GM10248 (cell line): Measurements from ENCODE around the gene STEAP1.
"Not testable (repeated sequence)": the region's sequence is repeated elsewhere in the genome, so short reads cannot be mapped to it uniquely, and the experiment has no call there.

Experiments
- CTCF ChIA-PET: fragments of 300-600 bp; sonication (Branson Sonifier 250); formaldehyde crosslinking; extraction: SDS; loops from one replicate; lab custom pipeline; 2021; ENCODE audit warnings: antibody characterized with exemption; lab: Yijun Ruan, JAX
- POLR2A ChIA-PET: fragments of 350-650 bp; sonication (Branson Sonifier 250); formaldehyde crosslinking; extraction: SDS; loops from one replicate; lab custom pipeline; 2020; ENCODE audit warnings: antibody characterized with exemption; lab: Yijun Ruan, JAX
- DNase-seq: peaks from one replicate; pipeline ENCODE4 v3.0.0; 2012; ENCODE audit errors: extremely low spot score
- TF ChIP-seq, protein P1 (sequence below): IDR thresholded peaks from 2 replicates; pipeline ENCODE4 v1.5.1; 2012; ENCODE audit warnings: mild to moderate bottlenecking, low read depth; ENCODE audit errors: extremely low read depth, missing control alignments, control extremely low read depth

The STEAP1 gene

DNA sequence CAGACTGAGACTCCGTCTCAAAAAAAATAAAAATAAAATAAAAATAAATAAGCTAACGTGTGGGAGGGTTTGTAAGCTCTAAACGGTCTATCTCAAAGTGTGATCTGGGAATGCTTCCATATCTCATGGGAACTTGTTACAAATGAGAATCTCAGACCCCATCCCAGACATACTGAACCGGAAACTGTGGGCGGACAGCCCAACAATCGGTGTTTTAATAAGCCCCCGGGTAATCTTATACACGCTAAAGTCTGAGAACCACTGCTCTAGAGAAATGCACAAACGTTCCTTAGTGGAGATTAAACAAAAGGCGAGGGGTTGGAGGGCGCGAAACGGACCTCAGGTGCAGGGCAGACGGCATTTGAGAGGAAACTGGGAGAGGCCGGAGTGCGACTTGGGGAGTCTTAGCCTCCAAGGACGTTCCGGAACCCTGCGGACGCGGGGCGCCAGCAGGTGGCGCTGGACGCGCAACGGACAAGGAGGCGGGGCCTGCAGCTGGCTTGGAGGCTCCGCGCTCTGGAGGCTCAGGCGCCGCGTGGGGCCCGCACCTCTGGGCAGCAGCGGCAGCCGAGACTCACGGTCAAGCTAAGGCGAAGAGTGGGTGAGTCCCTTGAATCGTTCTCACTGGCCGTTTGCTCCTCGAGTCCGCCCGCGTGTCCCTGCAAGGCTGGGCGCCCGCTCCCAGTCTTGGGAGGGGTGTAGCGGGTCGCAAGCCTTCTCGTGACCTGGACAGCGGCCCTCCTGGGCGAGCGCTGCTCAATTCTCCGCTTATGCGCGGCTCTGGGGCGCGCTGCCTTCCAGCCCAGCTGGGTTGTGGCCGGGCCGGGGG lies at the start of gene STEAP1:
TSS of gene STEAP1 (plus strand) at position 527 of the 829 bp plus-strand sequence. CDS start 5,320 bp downstream, outside the sequence.
- peak; percentile 81 for DNase-seq
- CTCF ChIA-PET, result interaction anchor here (0.9 to 5.1 kb wide), 30 partner anchors 9 to 1911 kb away, joined by 3 to 78 read pairs (median 4); partner anchors contain the start of gene STEAP2
- TF ChIP-seq, protein P1, sequence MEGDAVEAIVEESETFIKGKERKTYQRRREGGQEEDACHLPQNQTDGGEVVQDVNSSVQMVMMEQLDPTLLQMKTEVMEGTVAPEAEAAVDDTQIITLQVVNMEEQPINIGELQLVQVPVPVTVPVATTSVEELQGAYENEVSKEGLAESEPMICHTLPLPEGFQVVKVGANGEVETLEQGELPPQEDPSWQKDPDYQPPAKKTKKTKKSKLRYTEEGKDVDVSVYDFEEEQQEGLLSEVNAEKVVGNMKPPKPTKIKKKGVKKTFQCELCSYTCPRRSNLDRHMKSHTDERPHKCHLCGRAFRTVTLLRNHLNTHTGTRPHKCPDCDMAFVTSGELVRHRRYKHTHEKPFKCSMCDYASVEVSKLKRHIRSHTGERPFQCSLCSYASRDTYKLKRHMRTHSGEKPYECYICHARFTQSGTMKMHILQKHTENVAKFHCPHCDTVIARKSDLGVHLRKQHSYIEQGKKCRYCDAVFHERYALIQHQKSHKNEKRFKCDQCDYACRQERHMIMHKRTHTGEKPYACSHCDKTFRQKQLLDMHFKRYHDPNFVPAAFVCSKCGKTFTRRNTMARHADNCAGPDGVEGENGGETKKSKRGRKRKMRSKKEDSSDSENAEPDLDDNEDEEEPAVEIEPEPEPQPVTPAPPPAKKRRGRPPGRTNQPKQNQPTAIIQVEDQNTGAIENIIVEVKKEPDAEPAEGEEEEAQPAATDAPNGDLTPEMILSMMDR, result peak; percentile 89
- POLR2A ChIA-PET, result not testable (repeated sequence)

DNA sequence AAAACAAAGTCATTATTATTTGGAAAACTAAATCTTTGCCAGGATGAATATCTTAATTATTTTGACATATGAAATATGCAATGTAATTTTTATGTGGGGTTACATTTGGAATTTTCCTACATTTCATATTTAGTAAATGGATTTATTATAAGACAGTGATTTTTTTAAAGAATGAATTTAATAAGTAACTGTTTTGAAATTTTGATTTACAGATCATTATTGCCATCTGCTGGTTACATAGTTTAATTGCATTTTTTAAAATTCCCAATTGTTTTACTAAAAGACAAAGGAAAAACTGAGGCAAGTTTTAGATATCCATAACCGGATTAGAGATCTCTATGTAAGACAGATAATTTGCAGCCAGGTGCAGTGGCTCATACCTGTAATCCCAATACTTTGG lies 39.3 kb upstream of the STEAP1 start:
- POLR2A ChIA-PET, DNase-seq, CTCF ChIA-PET: not testable (repeated sequence)

DNA sequence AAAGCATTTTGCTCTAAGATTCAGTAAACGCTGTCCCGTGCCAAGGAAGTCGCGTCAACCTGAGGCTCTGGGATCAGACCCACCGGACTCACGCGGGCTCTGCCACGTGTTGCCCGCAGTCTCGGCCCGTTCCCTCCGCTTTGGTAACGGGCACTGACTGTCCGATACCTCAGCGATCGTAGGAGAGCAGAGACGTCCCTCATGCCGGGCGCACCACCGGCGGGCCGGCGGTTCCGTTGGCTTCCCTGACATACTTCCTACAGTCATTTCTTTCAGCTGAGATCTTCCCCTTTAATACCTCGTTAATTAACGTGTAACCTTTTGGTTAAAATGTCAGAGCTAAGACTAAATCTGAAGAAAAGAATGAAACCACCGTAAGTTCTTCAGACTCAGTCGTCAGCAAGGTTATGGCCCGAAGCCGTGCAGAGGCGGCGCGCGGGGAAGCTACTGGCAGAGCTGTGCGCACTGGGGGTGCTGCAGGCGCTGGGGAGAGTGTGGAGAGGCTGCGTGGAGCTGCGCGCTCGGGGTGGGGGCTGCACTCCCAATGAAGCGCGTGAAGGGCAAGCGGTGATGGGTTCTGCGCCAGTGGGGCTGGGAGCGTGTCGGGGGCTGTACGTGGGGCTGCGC lies 35.6 kb upstream of the STEAP1 start:
- POLR2A ChIA-PET, DNase-seq, CTCF ChIA-PET: not testable (repeated sequence)

DNA sequence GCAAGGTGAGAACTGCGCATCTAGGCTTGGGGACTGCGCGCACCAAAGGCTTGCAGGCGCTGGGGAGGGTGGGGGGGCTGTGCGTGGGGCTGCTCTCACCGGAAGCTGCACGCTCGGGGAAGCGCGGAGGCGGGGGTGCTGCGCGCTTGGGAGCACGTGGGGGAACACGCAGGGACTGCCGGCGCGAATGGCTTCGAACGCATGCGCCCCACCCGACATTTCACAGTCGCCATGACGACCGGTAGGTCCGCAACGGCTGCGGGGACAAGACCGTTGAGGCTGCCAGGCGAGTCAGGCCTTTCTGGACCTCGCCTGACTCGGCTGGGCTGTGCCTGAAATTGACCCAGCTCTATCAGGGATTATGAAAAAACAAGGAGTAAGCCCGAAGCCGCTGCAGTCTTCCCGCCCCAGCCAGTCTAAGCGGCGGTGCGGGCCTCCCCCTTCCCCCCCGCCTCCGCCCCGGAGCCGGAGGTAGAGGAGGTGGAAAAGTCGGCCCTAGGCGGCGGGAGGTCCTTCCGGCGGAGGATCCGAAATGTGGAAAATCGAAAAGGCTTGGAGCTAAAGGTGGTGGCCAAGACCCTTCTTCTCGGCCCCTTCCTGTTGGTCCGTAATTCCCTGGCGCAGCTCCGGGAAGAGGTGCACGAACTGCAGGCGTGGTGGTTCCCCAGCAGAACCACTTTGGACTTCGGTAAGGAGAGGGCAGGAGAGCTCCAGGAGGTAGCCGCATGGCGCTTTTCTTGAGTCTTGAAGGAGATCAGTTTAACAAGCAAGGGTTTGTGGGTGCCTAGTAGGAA lies 34.9 kb upstream of the STEAP1 start:
- no peak for DNase-seq
- ChIA-PET POLR2A (no interaction called here), CTCF (no interaction called here)
- TF ChIP-seq, protein P1, result no peak

DNA sequence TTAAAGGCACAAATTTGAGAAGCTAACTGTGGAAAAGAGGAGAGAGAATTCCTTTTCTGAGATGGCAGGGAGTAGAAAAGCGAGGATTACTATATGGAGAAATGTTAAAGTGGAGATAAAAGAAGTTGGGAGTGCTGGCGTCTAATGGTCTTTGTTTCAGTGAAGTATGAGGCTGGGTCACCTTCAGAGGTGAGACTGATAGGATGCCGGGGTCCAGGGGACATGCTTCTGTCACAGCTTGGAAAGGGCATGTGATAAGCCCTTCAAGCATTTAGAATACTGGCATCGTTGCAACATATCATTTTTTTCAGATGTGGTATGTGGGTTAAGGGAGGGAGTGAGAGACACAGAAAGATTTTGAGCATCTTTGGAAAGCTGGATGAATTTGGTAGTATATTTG lies 34.1 kb upstream of the STEAP1 start:
- POLR2A ChIA-PET, DNase-seq, CTCF ChIA-PET: not testable (repeated sequence)

DNA sequence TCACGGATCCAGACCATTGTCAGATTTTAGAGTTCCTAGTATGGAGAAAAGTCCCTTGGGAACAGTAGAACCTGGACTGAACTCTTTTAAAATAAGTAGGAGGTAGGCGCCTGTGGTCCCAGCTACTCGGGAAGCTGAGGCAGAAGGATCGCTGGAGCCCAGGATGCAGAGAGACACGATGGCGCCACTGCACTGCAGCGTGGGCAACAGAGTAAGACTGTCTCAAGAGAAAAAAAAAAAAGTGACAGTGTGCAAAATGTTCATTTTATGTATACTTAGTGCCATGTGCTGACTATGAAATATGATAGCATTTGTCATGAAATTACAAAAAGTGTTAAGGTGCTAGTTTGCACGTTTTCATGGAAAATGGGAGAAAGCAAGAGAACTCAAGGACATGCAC lies 22.5 kb upstream of the STEAP1 start:
- CTCF ChIA-PET, DNase-seq, POLR2A ChIA-PET: not testable (repeated sequence)

DNA sequence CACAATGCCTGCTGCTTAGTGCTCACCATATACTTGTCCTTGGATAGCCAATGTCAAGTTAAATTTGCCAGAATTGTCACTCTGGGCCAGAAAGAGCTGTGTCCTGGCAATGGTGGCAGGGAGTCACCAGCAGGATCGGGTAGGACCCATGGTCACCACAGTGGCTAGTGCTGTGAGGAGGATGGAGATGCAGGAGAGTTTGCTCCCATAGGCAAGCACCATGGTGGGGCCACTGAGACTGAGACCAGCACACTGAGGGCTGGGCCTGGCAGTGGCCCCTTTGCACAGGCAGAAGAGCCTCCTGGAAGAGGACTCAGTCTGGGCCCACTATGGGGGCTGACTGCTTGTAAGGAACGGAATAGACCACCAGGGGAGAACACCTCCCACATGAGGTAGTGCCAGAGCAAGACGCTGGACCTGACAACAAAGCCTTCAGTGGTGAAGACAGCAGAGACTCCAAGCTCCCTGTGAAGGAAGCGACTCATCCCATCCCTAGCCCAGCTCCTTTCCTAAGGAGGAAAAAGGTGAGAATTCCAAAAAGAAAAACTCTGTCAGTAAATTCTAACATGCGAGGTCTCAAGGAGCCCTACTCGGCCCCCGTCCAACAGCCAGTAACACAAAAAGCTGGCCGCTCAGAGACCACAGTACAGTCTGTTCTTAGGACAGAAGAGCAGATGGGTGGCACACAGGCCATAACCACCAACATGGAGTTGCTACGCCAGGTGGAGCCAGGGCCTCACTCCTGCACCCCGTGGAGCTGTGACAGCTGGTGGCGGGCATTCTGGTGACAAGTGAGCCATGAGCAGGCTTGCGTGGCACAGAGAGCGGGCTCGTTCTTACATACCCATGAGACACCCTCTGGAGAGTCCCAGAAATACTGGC lies 6.9 kb upstream of the STEAP1 start:
- DNase-seq, POLR2A ChIA-PET: not testable (repeated sequence)
- CTCF ChIA-PET, result interaction anchor here (1.5 kb wide), 1 partner anchor 113 kb away, joined by 4 read pairs; no protein-coding TSS in a partner anchor

DNA sequence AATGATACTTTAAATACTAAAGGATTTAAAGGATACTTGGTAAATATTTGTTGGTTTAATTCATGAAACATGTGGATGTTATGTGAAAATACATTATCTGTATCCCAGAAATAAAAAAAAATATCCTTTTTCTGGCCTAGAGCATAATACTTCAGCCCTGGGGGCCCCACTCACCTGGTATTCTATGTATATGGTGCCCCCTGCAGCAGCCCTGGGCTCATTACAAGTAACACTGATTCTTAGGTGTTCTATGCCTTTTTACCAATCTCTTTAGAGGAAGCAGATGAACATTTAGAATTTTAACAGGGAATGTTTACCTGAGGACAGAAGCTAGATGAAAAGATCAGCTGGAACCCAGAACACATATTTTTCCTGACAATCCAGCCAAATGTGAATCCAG lies 4.8 kb upstream of the STEAP1 start:
- DNase-seq, POLR2A ChIA-PET: not testable (repeated sequence)
- TF ChIP-seq, protein P1, result peak; percentile 44
- CTCF ChIA-PET, result interaction anchor here (0.8 kb wide), 1 partner anchor 109 kb away, joined by 3 read pairs; no protein-coding TSS in a partner anchor

DNA sequence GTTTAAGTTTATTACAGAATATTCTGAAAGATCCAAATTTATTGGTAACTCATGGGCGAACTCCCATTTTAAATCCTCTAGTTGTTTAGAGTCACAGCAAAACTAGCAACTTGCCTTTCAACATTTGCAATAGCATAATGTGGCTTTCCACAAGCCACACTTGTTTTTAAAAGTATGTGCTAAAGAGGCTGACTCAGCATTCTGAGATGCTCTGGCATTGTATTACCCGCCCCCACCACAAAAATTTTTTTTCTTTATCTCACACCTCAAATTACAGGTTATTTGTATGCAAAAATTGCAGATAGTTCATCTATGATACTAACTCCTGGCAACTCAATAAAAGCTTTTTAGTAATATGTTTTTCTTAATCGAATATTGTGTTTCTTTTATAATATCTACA lies 2.4 kb upstream of the STEAP1 start:
- DNase-seq, POLR2A ChIA-PET: not testable (repeated sequence)
- CTCF ChIA-PET, result interaction anchor here (1.2 to 5.1 kb wide), 7 partner anchors 15 to 277 kb away, joined by 3 to 78 read pairs (median 4); partner anchors contain the start of gene GTPBP10
